ENCODE data around the gene ZNF138. TPM values are rescaled to one million over a fixed set of nuclear protein-coding genes. Genes with fewer than 3 reads are reported as not detected.
"Not testable (repeated sequence)": the region's sequence is repeated elsewhere in the genome, so short reads cannot be mapped to it uniquely, and the experiment has no call there.

The ZNF138 gene
- total RNA-seq, 1 donor from 2014 or later, result 7.4 TPM

DNA sequence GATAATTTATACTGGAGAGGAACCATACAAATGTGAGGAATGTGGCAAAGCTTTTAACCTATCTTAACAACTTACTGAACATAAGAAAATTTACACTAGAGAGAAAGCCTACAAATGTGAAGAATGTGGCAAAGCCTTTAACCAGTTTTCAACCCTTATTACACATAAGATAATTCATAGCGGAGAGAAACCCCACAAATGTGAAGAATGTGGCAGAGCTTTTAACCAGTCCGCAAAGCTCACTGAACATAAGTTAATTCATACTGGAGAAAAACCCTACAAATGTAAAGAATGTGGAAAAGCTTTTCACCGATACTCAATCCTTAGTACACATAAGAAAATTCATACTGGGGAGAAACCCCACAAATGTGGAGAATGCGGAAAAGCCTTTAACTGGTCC, 37.9 kb downstream of the ZNF138 start:
- TF ChIP-seq, protein P1, sequence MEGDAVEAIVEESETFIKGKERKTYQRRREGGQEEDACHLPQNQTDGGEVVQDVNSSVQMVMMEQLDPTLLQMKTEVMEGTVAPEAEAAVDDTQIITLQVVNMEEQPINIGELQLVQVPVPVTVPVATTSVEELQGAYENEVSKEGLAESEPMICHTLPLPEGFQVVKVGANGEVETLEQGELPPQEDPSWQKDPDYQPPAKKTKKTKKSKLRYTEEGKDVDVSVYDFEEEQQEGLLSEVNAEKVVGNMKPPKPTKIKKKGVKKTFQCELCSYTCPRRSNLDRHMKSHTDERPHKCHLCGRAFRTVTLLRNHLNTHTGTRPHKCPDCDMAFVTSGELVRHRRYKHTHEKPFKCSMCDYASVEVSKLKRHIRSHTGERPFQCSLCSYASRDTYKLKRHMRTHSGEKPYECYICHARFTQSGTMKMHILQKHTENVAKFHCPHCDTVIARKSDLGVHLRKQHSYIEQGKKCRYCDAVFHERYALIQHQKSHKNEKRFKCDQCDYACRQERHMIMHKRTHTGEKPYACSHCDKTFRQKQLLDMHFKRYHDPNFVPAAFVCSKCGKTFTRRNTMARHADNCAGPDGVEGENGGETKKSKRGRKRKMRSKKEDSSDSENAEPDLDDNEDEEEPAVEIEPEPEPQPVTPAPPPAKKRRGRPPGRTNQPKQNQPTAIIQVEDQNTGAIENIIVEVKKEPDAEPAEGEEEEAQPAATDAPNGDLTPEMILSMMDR (IDR thresholded peaks at IDR 0.05; ENCODE audit: insufficient read depth, low read length, poor library complexity, severe bottlenecking), result no peak

DNA sequence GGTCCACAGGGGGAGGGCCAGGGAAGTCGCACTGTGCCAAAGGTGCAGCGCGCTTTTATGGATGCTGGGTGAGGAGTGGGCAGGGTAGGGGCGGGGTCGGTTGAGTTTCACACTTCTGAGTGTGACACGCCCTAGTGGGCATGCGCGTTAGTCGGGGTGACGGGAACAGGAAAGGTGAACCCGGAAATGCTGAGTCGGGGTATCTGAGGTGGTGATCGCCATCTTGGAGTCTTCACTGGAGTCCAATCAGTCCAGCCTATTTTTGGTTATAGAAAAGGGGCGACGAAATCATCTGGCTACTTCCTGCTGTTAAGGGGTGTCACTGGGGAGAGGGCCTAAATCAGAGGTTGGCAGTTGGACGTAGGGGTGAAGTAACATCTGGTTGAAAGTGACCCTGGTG, 40.8 kb downstream of the ZNF138 start:
- TF ChIP-seq, protein P1 (IDR thresholded peaks at IDR 0.05; ENCODE audit: insufficient read depth, low read length, poor library complexity, severe bottlenecking), result no peak
- Histone ChIP-seq H3K36me3 (ENCODE audit: control insufficient read depth, insufficient read depth, low read length) (no peaks in the 10 kb centered on the region), H3K4me3 (ENCODE audit: low read depth, low read length) (no peak overlapping the region), H3K27me3 (ENCODE audit: control insufficient read depth, insufficient read depth, low read length) (no peaks in the 10 kb centered on the region)
- DNase-seq (ENCODE audit: low read depth), result no peak

More for the DNA sequence above, 37.9 kb downstream of the ZNF138 start:
- no peaks in the 10 kb centered on the region for H3K36me3 ChIP-seq (ENCODE audit: control insufficient read depth, insufficient read depth, low read length)
- no peak for DNase-seq (ENCODE audit: low read depth)
- H3K27me3 ChIP-seq (ENCODE audit: control insufficient read depth, insufficient read depth, low read length), result no peaks in the 10 kb centered on the region
- H3K4me3 ChIP-seq (ENCODE audit: low read depth, low read length), result no peak overlapping the region

DNA sequence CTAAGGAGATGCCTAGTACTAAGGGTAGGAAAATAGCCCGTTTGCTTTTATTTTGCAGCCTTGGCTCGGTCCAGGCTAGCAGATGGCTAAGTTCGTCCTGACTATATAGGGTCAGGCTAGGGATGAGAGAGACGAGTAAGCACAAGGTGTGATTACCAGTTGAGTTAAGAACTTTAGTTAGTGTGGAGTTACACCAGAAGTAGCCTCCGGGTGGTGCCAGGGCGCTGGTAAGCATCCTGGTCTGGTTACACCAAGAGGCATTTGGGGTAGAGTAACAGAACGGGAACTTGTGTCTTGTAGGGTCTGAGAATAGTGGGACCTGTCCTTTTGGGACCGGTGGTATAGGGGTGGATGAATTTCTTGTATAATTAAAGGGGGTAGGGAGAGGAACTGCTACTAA, 41.6 kb downstream of the ZNF138 start:
- not testable (repeated sequence) for H3K27me3 ChIP-seq (ENCODE audit: control insufficient read depth, insufficient read depth, low read length); H3K36me3 ChIP-seq (ENCODE audit: control insufficient read depth, insufficient read depth, low read length); H3K4me3 ChIP-seq (ENCODE audit: low read depth, low read length); DNase-seq (ENCODE audit: low read depth)

DNA sequence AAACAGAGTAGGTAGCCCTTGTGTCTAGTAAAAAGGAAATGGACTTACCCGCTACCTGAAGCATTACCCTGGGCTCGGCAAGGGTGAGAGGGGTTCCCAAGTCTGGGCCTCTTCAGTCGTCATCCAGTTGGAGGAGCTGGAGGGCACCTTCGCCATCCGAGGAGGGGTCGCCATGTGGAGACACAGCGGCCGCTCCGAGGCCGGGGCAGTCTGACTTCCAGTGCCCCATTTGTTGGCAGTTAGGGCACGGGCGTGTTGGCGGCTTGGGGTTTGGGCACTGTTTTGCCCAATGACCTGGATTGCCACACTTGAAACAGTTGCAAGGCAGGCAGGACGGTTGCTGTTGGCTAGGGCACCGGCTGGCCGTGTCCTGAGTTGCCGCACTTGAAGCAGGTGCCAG, 43.8 kb downstream of the ZNF138 start:
- H3K36me3 ChIP-seq (ENCODE audit: control insufficient read depth, insufficient read depth, low read length); DNase-seq (ENCODE audit: low read depth); H3K4me3 ChIP-seq (ENCODE audit: low read depth, low read length); H3K27me3 ChIP-seq (ENCODE audit: control insufficient read depth, insufficient read depth, low read length): not testable (repeated sequence)

DNA sequence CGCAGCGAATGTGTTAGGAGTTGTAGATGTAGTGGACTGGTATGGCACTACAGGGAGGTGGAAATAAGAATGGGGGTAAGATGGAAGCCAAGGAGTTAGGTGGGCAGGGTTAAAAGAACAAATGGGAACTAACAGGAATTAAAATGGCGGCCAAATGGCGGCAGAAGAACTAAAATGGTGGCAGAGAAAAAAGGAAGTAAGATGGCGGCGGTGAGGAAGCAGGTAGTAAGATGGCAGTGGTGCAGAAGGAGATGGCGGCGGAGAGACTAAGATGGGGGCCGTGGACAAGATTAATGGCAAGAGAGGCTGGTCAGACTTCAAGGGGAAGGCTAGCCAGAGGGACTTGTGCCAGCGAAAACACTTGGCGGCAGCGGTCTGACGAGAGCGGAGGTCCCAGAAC, 44.5 kb downstream of the ZNF138 start:
- no peak for DNase-seq (ENCODE audit: low read depth)
- H3K27me3 ChIP-seq (ENCODE audit: control insufficient read depth, insufficient read depth, low read length), result no peaks in the 10 kb centered on the region
- TF ChIP-seq, protein P1 (IDR thresholded peaks at IDR 0.05; ENCODE audit: insufficient read depth, low read length, poor library complexity, severe bottlenecking), result no peak
- H3K4me3 ChIP-seq (ENCODE audit: low read depth, low read length), result no peak overlapping the region
- no peaks in the 10 kb centered on the region for H3K36me3 ChIP-seq (ENCODE audit: control insufficient read depth, insufficient read depth, low read length)

DNA sequence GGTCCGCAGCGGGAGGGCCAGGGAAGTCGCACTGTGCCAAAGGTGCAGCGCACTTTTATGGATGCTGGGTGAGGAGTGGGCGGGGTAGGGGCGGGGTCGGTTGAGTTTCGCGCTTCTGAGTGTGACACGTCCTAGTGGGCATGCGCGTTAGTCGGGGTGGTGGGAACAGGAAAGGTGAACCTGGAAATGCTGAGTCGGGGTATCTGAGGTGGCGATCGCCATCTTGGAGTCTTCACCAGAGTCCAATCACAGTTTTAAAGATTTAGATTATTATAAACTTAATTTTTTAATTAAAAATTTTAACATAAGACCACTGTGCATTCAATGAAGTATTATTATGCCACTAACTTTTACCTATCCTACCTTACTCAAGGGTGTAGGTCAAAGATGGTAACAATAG, 45.7 kb downstream of the ZNF138 start:
- TF ChIP-seq, protein P1 (IDR thresholded peaks at IDR 0.05; ENCODE audit: insufficient read depth, low read length, poor library complexity, severe bottlenecking), result no peak
- no peak for DNase-seq (ENCODE audit: low read depth)

DNA sequence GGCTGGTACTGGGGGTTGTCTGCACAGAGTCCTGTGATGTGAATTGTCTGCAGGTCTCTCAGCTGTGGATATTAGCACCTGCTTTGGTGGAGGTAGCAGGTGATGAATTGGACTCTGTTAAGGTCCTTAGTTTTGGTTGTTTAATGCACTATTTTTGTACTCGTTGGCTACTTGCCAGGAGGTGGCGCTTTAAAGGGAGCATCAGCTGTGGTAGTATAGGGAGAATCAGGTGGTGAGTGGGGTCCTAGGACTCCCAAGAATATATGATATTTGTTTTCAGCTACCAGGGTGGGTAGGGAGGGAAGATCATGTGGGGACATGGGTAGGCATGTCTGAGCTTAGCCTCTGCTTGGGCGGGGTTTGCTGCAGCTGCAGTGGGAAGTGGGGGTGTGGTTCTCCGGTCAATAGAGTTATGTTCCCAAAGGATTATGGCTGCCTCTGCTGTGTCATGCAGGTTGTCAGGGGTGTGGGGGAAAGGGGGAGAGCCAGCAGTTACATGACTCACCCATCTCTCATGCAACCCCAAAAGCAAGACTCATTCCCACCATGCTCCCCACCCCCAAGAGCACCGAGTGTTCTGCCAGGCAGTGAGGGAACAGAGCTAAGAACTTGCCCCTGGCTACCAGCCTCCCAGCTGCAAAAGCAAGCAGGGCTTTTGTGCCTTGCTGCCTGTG, 55.2 kb downstream of the ZNF138 start:
- Histone ChIP-seq H3K27me3 (ENCODE audit: control insufficient read depth, insufficient read depth, low read length) (no peaks in the 10 kb centered on the region), H3K4me3 (ENCODE audit: low read depth, low read length) (no peak overlapping the region), H3K36me3 (ENCODE audit: control insufficient read depth, insufficient read depth, low read length) (no peaks in the 10 kb centered on the region)
- TF ChIP-seq, protein P1 (IDR thresholded peaks at IDR 0.05; ENCODE audit: insufficient read depth, low read length, poor library complexity, severe bottlenecking), result no peak
- DNase-seq (ENCODE audit: low read depth), result no peak

More for the DNA sequence above, 45.7 kb downstream of the ZNF138 start:
- no peak overlapping the region for H3K4me3 ChIP-seq (ENCODE audit: low read depth, low read length)
- no peaks in the 10 kb centered on the region for H3K27me3 ChIP-seq (ENCODE audit: control insufficient read depth, insufficient read depth, low read length)
- no peaks in the 10 kb centered on the region for H3K36me3 ChIP-seq (ENCODE audit: control insufficient read depth, insufficient read depth, low read length)

Measured in kidney epithelial cell (primary cell).